SU-DHL-6 (cell line): ENCODE results near the gene SLCO1A2.

Experiments used
- H2AFZ ChIP-seq: fragments of 200-600 bp; sonication (generic); 2 replicates; pipeline ENCODE4 v1.6.1; 2014; ENCODE audit warnings: low read depth, mild to moderate bottlenecking, moderate library complexity, mixed read lengths, antibody characterized with exemption, low read length; ENCODE audit not compliant: severe bottlenecking
- H3F3A ChIP-seq: fragments of 200-600 bp; shearing (Covaris generic); 2 replicates; pipeline ENCODE4 v1.6.0; 2016; ENCODE audit warnings: antibody characterized with exemption, mild to moderate bottlenecking; ENCODE audit not compliant: insufficient read depth
- H3K27ac ChIP-seq: fragments of 200-600 bp; sonication (generic); 2 replicates; pipeline ENCODE4 v1.5.1; 2016; ENCODE audit warnings: low read depth, mild to moderate bottlenecking, low read length, moderate library complexity, mixed read lengths
- H3K27me3 ChIP-seq: fragments of 200-600 bp; sonication (generic), shearing (Covaris generic); 2 replicates; pipeline ENCODE4 v1.6.0; 2014; ENCODE audit warnings: mild to moderate bottlenecking, low read length
- H3K36me3 ChIP-seq: fragments of 200-600 bp; sonication (generic); 2 replicates; pipeline ENCODE4 v1.6.1; 2014; ENCODE audit warnings: mild to moderate bottlenecking, low read length, mixed read lengths
- H3K4me2 ChIP-seq: fragments of 300-600, 200-600 bp; shearing (Covaris generic), sonication (generic); 2 replicates; pipeline ENCODE4 v1.6.0; 2014; ENCODE audit warnings: low read length, low read depth, mild to moderate bottlenecking; ENCODE audit not compliant: poor library complexity, severe bottlenecking
- H3K4me3 ChIP-seq: fragments of 200-600 bp; sonication (generic); 2 replicates; pipeline ENCODE4 v1.5.1; 2014; ENCODE audit warnings: antibody characterized with exemption, low read length, mild to moderate bottlenecking, mixed read lengths; ENCODE audit not compliant: insufficient read depth, poor library complexity, severe bottlenecking
- H3K79me2 ChIP-seq: fragments of 200-600 bp; sonication (generic); 2 replicates; pipeline ENCODE4 v1.6.1; 2014; ENCODE audit warnings: mild to moderate bottlenecking, low read length, moderate library complexity; ENCODE audit not compliant: insufficient read depth
- H3K9ac ChIP-seq: fragments of 200-600 bp; sonication (generic); 2 replicates; pipeline ENCODE4 v1.7.0; 2014; ENCODE audit warnings: mild to moderate bottlenecking, low read length
- H3K9me2 ChIP-seq: fragments of 200-600 bp; sonication (generic); replicated peaks from 2 replicates; pipeline ENCODE4 v1.6.1; 2014; ENCODE audit warnings: low read length; ENCODE audit not compliant: insufficient read depth
- H3K9me3 ChIP-seq: fragments of 200-600 bp; sonication (generic); 2 replicates; pipeline ENCODE4 v1.6.1; 2014; ENCODE audit warnings: low read length, mixed read lengths; ENCODE audit not compliant: insufficient read depth
- H4K20me1 ChIP-seq: fragments of 200-600 bp; sonication (generic); 2 replicates; pipeline ENCODE4 v1.6.1; 2014; ENCODE audit warnings: low read depth, mild to moderate bottlenecking, antibody characterized with exemption, low read length, moderate library complexity, mixed read lengths
- CTCF ChIP-seq: fragments of 200-600 bp; sonication (generic); IDR thresholded peaks from one replicate; pipeline ENCODE4 v1.5.1; 2017; ENCODE audit warnings: antibody characterized with exemption, mild to moderate bottlenecking, low read length, moderate library complexity; ENCODE audit not compliant: insufficient read depth, poor library complexity, severe bottlenecking
- EZH2phosphoT487 ChIP-seq: fragments of 200-600 bp; sonication (generic), shearing (Covaris generic); conservative IDR thresholded peaks from 2 replicates; pipeline ENCODE4 v1.6.1; 2018; ENCODE audit warnings: mild to moderate bottlenecking, antibody characterized with exemption, low read length, moderate library complexity, mixed read lengths

The SLCO1A2 gene

GRCh38 chr12:21248679-21249078 is 86.0 kb downstream of the SLCO1A2 start:
- no peak overlapping the region for H3K4me3 ChIP-seq
- H3K9me3 ChIP-seq, result no peaks in the 10 kb centered on the region
- H3K4me2 ChIP-seq, result no peak overlapping the region
- H3K27me3 ChIP-seq, result no peaks in the 10 kb centered on the region
- no peak overlapping the region for H3K27ac ChIP-seq
- no peaks in the 10 kb centered on the region for H3F3A ChIP-seq
- no peak overlapping the region for H2AFZ ChIP-seq
- no peaks in the 10 kb centered on the region for H4K20me1 ChIP-seq
- no peaks in the 10 kb centered on the region for H3K36me3 ChIP-seq
- H3K9ac ChIP-seq, result no peak overlapping the region
- no peaks in the 10 kb centered on the region for H3K79me2 ChIP-seq
- no peaks in the 10 kb centered on the region for H3K9me2 ChIP-seq
- TF ChIP-seq CTCF (no peak), EZH2phosphoT487 (no peak)

GRCh38 chr12:21239866-21240265 is 94.9 kb downstream of the SLCO1A2 start:
- Histone ChIP-seq H3K4me3 (no peak overlapping the region), H3K79me2 (no peaks in the 10 kb centered on the region), H3K9ac (no peak overlapping the region), H3K9me2 (no peaks in the 10 kb centered on the region), H3F3A (no peaks in the 10 kb centered on the region), H3K36me3 (no peaks in the 10 kb centered on the region), H3K27ac (no peak overlapping the region), H2AFZ (no peak overlapping the region), H4K20me1 (no peaks in the 10 kb centered on the region), H3K9me3 (no peaks in the 10 kb centered on the region), H3K27me3 (no peaks in the 10 kb centered on the region), H3K4me2 (no peak overlapping the region)
- no peak for TF ChIP-seq EZH2phosphoT487
- TF ChIP-seq CTCF, result no peak

GRCh38 chr12:21234395-21234794 is 100.3 kb downstream of the SLCO1A2 start:
- H3K79me2 ChIP-seq, result no peaks in the 10 kb centered on the region
- H4K20me1 ChIP-seq, result no peaks in the 10 kb centered on the region
- H3K9me2 ChIP-seq, result no peaks in the 10 kb centered on the region
- H2AFZ ChIP-seq, result no peak overlapping the region
- no peak overlapping the region for H3K9ac ChIP-seq
- no peak overlapping the region for H3K4me2 ChIP-seq
- no peak for TF ChIP-seq EZH2phosphoT487
- no peak for TF ChIP-seq CTCF
- H3K4me3 ChIP-seq, result no peak overlapping the region
- no peaks in the 10 kb centered on the region for H3K9me3 ChIP-seq
- H3K27me3 ChIP-seq, result no peaks in the 10 kb centered on the region
- no peaks in the 10 kb centered on the region for H3F3A ChIP-seq
- H3K27ac ChIP-seq, result no peak overlapping the region
- no peaks in the 10 kb centered on the region for H3K36me3 ChIP-seq
